H9 (cell line): ENCODE results near the gene PDCD11. TPM values are rescaled to one million over a fixed set of nuclear protein-coding genes. Genes with fewer than 3 reads are reported as not detected.

ENCODE experiments used
- DNase-seq: peaks from one replicate; pipeline ENCODE4 v3.0.0-alpha.2; 2017
- H2AFZ ChIP-seq: one replicate; pipeline ENCODE4 v1.6.1; 2013; ENCODE audit warnings: mild to moderate bottlenecking, low read length, control low read depth, moderate library complexity
- H2AK5ac ChIP-seq: 2 replicates; pipeline ENCODE4 v1.6.1; 2013; ENCODE audit warnings: low read length, control low read depth, mixed read lengths; ENCODE audit not compliant: insufficient read length
- H2BK120ac ChIP-seq: one replicate; pipeline ENCODE4 v1.6.1; 2013; ENCODE audit warnings: low read depth, mild to moderate bottlenecking, low read length, control low read depth, inconsistent platforms; ENCODE audit not compliant: poor library complexity, severe bottlenecking
- H2BK12ac ChIP-seq: 2 replicates; pipeline ENCODE4 v1.6.1; 2013; ENCODE audit warnings: low read length, control low read depth, mixed read lengths, low read depth; ENCODE audit not compliant: insufficient read length
- H2BK15ac ChIP-seq: 2 replicates; pipeline ENCODE4 v1.6.1; 2013; ENCODE audit warnings: low read depth, low read length, control low read depth
- H2BK20ac ChIP-seq: one replicate; pipeline ENCODE4 v1.6.1; 2013; ENCODE audit warnings: low read depth, mild to moderate bottlenecking, low read length, control low read depth, inconsistent platforms; ENCODE audit not compliant: poor library complexity, severe bottlenecking
- H2BK5ac ChIP-seq: 2 replicates; pipeline ENCODE4 v1.6.1; 2013; ENCODE audit warnings: low read length, control low read depth, mixed read lengths; ENCODE audit not compliant: insufficient read length
- H3K14ac ChIP-seq: 2 replicates; pipeline ENCODE4 v1.6.1; 2013; ENCODE audit warnings: low read length, control low read depth; ENCODE audit not compliant: insufficient read depth
- H3K18ac ChIP-seq: 2 replicates; pipeline ENCODE4 v1.6.1; 2013; ENCODE audit warnings: low read depth, mild to moderate bottlenecking, mixed read lengths, low read length, control low read depth; ENCODE audit not compliant: insufficient read length
- H3K23ac ChIP-seq: 2 replicates; pipeline ENCODE4 v1.6.1; 2013; ENCODE audit warnings: low read length, control low read depth, mixed read lengths, low read depth; ENCODE audit not compliant: insufficient read length
- H3K23me2 ChIP-seq: 2 replicates; pipeline ENCODE4 v1.6.1; 2013; ENCODE audit warnings: low read depth, mild to moderate bottlenecking, mixed read lengths, low read length, control low read depth; ENCODE audit not compliant: insufficient read length, poor library complexity, severe bottlenecking
- H3K27ac ChIP-seq: 2 replicates; pipeline ENCODE4 v1.5.1; 2013; ENCODE audit warnings: low read length, control low read depth, mixed read lengths, low read depth; ENCODE audit not compliant: insufficient read length
- H3K27me3 ChIP-seq: 2 replicates; pipeline ENCODE4 v1.6.1; 2013; ENCODE audit warnings: low read length, control low read depth, inconsistent platforms; ENCODE audit not compliant: insufficient read depth
- H3K4ac ChIP-seq: 2 replicates; pipeline ENCODE4 v1.6.1; 2013; ENCODE audit warnings: low read depth, mild to moderate bottlenecking, control low read depth, inconsistent platforms, low read length, moderate library complexity
- H3K4me1 ChIP-seq: 2 replicates; pipeline ENCODE4 v1.6.1; 2013; ENCODE audit warnings: low read length, control low read depth, inconsistent platforms; ENCODE audit not compliant: insufficient read depth
- H3K4me2 ChIP-seq: 2 replicates; pipeline ENCODE4 v1.6.1; 2013; ENCODE audit warnings: low read length, control low read depth, mixed read lengths; ENCODE audit not compliant: insufficient read length, insufficient read depth
- H3K56ac ChIP-seq: 2 replicates; pipeline ENCODE4 v1.6.1; 2013; ENCODE audit warnings: low read depth, mild to moderate bottlenecking, mixed read lengths, low read length, control low read depth; ENCODE audit not compliant: insufficient read length
- H3K79me1 ChIP-seq: 2 replicates; pipeline ENCODE4 v1.6.1; 2013; ENCODE audit warnings: low read depth, mild to moderate bottlenecking, moderate library complexity, low read length, control low read depth, inconsistent platforms; ENCODE audit not compliant: insufficient read depth, poor library complexity, severe bottlenecking
- H3K79me2 ChIP-seq: 2 replicates; pipeline ENCODE4 v1.6.1; 2013; ENCODE audit warnings: low read length, control low read depth, inconsistent platforms; ENCODE audit not compliant: insufficient read depth
- H3K9ac ChIP-seq: 2 replicates; pipeline ENCODE4 v1.6.1; 2013; ENCODE audit warnings: low read length, control low read depth, mixed read lengths; ENCODE audit not compliant: insufficient read length; ENCODE audit errors: extremely low read depth
- H3K9me3 ChIP-seq: one replicate; pipeline ENCODE4 v1.6.1; 2013; ENCODE audit warnings: low read depth, low read length, inconsistent platforms; ENCODE audit not compliant: control insufficient read depth
- H3T11ph ChIP-seq: one replicate; pipeline ENCODE4 v1.6.1; 2013; ENCODE audit warnings: mild to moderate bottlenecking, low read length, control low read depth, inconsistent platforms
- H4K20me1 ChIP-seq: one replicate; pipeline ENCODE4 v1.6.1; 2013; ENCODE audit not compliant: control insufficient read depth, insufficient read length, insufficient read depth
- H4K5ac ChIP-seq: 2 replicates; pipeline ENCODE4 v1.6.1; 2013; ENCODE audit warnings: low read depth, mild to moderate bottlenecking, mixed read lengths, low read length, control low read depth; ENCODE audit not compliant: insufficient read length
- H4K8ac ChIP-seq: replicated peaks from 2 replicates; pipeline ENCODE4 v1.6.1; 2013; ENCODE audit warnings: low read length, control low read depth, mixed read lengths, low read depth; ENCODE audit not compliant: insufficient read length
- H4K91ac ChIP-seq: 2 replicates; pipeline ENCODE4 v1.6.1; 2013; ENCODE audit warnings: low read depth, mild to moderate bottlenecking, moderate library complexity, mixed read lengths, low read length, control low read depth; ENCODE audit not compliant: insufficient read length
- H3K27ac Mint-ChIP-seq, 3 experiments: 2 replicates in 2 of 3; 3 replicates in 1 of 3; pipeline ENCODE4 v1.8.0; 2020 to 2021; ENCODE audit warnings: mixed read lengths in 3 of 3, mild to moderate bottlenecking in 1 of 3, moderate library complexity in 1 of 3
- H3K27me3 Mint-ChIP-seq: 2 replicates; pipeline ENCODE4 v1.8.0; 2021; ENCODE audit warnings: low read depth, mild to moderate bottlenecking, moderate library complexity, mixed read lengths
- H3K36me3 Mint-ChIP-seq, 3 experiments: 2 replicates in 2 of 3; 3 replicates in 1 of 3; pipeline ENCODE4 v1.8.0; 2020 to 2021; ENCODE audit warnings: low read depth in 3 of 3, mixed read lengths in 3 of 3; ENCODE audit not compliant: insufficient read depth in 1 of 3
- H3K4me1 Mint-ChIP-seq, 2 experiments: 2 replicates each; pipeline ENCODE4 v1.8.0; 2020; ENCODE audit warnings: mixed read lengths in 2 of 2
- H3K4me3 Mint-ChIP-seq, 2 experiments: 2 replicates in 1 of 2; 3 replicates in 1 of 2; pipeline ENCODE4 v1.8.0; 2020 to 2021; ENCODE audit warnings: mild to moderate bottlenecking in 2 of 2, mixed read lengths in 2 of 2, moderate library complexity in 1 of 2
- H3K9me3 Mint-ChIP-seq, 2 experiments: 2 replicates in 1 of 2; 3 replicates in 1 of 2; pipeline ENCODE4 v1.8.0; 2020; ENCODE audit warnings: mild to moderate bottlenecking in 2 of 2, mixed read lengths in 2 of 2, moderate library complexity in 1 of 2
- WGBS: extraction: QIAGEN DNeasy Blood & Tissue Kit; methylation state at CpG from one replicate; pipeline ENCODE4 v1.1.7; 2013; ENCODE audit warnings: missing lambda C conversion rate, low lambda C conversion rate, mixed read lengths; ENCODE audit not compliant: insufficient read length; ENCODE audit errors: extremely low coverage; 5-methylcytosine and 5-hydroxymethylcytosine counted together
- total RNA-seq: library from RNA; stranded (reverse); gene quantifications from 2 replicates; pipeline ENCODE4 v1.2.1, GENCODE V29; 2021
- TF ChIP-seq, protein P1 (sequence below): fragments of 200-600 bp; sonication (generic); conservative IDR thresholded peaks from 3 replicates; pipeline ENCODE4 v1.8.0; 2021; ENCODE audit warnings: antibody characterized with exemption, mild to moderate bottlenecking

Gene PDCD11
- total RNA-seq, 1 experiment from 2014 or later = 99.5 TPM

DNA sequence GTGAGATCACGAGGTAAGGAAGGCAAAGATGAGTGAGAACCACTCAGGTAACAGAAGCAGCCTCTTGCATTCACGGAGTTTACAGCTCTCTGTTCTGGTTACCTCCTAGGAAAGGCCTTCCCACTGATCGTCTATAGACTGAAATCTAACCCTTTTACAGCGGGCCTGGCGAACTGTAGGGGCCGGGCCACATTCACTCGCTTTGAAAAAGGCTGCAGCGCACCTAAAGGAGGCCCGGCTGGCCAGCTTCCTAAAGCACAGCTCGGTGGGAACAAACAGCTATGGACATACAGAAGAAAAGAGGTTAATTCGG is 716 bp upstream of the PDCD11 start:
- H3K27ac Mint-ChIP-seq = peak overlapping the region; percentile 61 to 98 (median 89); a peak in 6 of 7 replicates
- H2AFZ ChIP-seq = no peak overlapping the region

More for the DNA sequence above, 716 bp upstream of the PDCD11 start:
- Histone ChIP-seq H3K27ac (no peak overlapping the region), H3K4me2 (peak overlapping the region; percentile 77), H3K4ac (no peak overlapping the region), H4K8ac (no peak overlapping the region), H2BK120ac (no peak overlapping the region), H4K91ac (no peak overlapping the region), H3K18ac (no peak overlapping the region), H3K27me3 (no peaks in the 10 kb centered on the region), H3K14ac (peak overlapping the region; percentile 81), H3K23ac (no peak overlapping the region), H4K5ac (no peak overlapping the region), H3K9ac (peak overlapping the region; percentile 43), H3K79me2 (peaks cover 23% of the 10 kb centered on the region; the same call in 1 of the 2 replicates), H4K20me1 (no peaks in the 10 kb centered on the region), H3K9me3 (no peaks in the 10 kb centered on the region), H2BK5ac (no peak overlapping the region), H3T11ph (no peak overlapping the region), H2BK20ac (no peak overlapping the region), H2BK12ac (no peak overlapping the region), H3K23me2 (peaks cover 9% of the 10 kb centered on the region), H2AK5ac (no peak overlapping the region), H3K79me1 (peaks cover 8% of the 10 kb centered on the region), H3K56ac (no peak overlapping the region), H2BK15ac (no peak overlapping the region), H3K4me1 (no peaks in the 10 kb centered on the region; the same call in 1 of the 2 replicates)
- no CpG with 5 or more reads among the region's 11 CpGs for WGBS
- TF ChIP-seq, protein P1, sequence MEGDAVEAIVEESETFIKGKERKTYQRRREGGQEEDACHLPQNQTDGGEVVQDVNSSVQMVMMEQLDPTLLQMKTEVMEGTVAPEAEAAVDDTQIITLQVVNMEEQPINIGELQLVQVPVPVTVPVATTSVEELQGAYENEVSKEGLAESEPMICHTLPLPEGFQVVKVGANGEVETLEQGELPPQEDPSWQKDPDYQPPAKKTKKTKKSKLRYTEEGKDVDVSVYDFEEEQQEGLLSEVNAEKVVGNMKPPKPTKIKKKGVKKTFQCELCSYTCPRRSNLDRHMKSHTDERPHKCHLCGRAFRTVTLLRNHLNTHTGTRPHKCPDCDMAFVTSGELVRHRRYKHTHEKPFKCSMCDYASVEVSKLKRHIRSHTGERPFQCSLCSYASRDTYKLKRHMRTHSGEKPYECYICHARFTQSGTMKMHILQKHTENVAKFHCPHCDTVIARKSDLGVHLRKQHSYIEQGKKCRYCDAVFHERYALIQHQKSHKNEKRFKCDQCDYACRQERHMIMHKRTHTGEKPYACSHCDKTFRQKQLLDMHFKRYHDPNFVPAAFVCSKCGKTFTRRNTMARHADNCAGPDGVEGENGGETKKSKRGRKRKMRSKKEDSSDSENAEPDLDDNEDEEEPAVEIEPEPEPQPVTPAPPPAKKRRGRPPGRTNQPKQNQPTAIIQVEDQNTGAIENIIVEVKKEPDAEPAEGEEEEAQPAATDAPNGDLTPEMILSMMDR = no peak
- Mint-ChIP-seq H3K4me3 (peak overlapping the region; percentile 99), H3K36me3 (peaks cover 30 to 80% (median 68%) of the 10 kb centered on the region in 3 experiments), H3K27me3 (no peaks in the 10 kb centered on the region), H3K9me3 (no peaks in the 10 kb centered on the region; a peak in 1 of 5 replicates), H3K4me1 (peaks cover 15 to 22% of the 10 kb centered on the region in 2 experiments)
- no peak for DNase-seq
